ENCODE results near the gene CASP7. TPM values are rescaled to one million over a fixed set of nuclear protein-coding genes. Genes with fewer than 3 reads are reported as not detected.

CASP7 gene
- total and polyA plus RNA-seq, 2 of the 8 experiments (the other 6 are each of a cell fraction or from before 2014, with no cell fraction given), result 2.3 to 4.1 TPM

GRCh38 chr10:113765910-113766309 is 86.2 kb downstream of the CASP7 start:
- DNase-seq (ENCODE audit: low read depth in 1 of 2, low spot score in 2 of 2) (no peak), FAIRE-seq (no peak)
- Histone ChIP-seq H3K9ac (replicated peaks in 1 of 4; ENCODE audit: extremely low read depth in 1 of 4, low read depth in 3 of 4, low read length in 3 of 4) (no peak overlapping the region), H3K23ac (ENCODE audit: insufficient read length) (no peak overlapping the region), H3K9me3 (ENCODE audit: insufficient read depth in 2 of 2, low read depth in 1 of 2, low read length in 1 of 2) (peaks cover 0 to 6% of the 10 kb centered on the region in 2 experiments; a peak in 1 of 4 replicates), H3K4me3 (ENCODE audit: extremely low read depth in 1 of 4, insufficient read depth in 2 of 4, low read depth in 3 of 4, low read length in 4 of 4) (no peak overlapping the region), H3K14ac (ENCODE audit: insufficient read length) (no peak overlapping the region), H3K79me2 (ENCODE audit: control insufficient read depth in 1 of 2, insufficient read depth in 2 of 2, low read length in 2 of 2) (no peaks in the 10 kb centered on the region), H3K4ac (replicated peaks; ENCODE audit: insufficient read length, low read depth, low read length) (no peak overlapping the region), H4K8ac (ENCODE audit: extremely low read depth, insufficient read depth, low read length) (no peak overlapping the region), H2AFZ (ENCODE audit: low read length) (no peak overlapping the region), H2BK5ac (ENCODE audit: low read depth, low read length) (no peak overlapping the region), H3K36me3 (ENCODE audit: control insufficient read depth in 2 of 4, insufficient read depth in 4 of 4, low read length in 3 of 4) (no peaks in the 10 kb centered on the region), H3K27me3 (replicated peaks in 1 of 4; ENCODE audit: control insufficient read depth in 3 of 4, extremely low read depth in 1 of 4, insufficient read depth in 3 of 4, low read length in 3 of 4) (no peaks in the 10 kb centered on the region), H2BK20ac (ENCODE audit: low read length) (no peak overlapping the region), H3K79me1 (ENCODE audit: low read depth, low read length) (no peaks in the 10 kb centered on the region), H2AK5ac (ENCODE audit: low read depth, low read length) (no peak overlapping the region), H4K5ac (ENCODE audit: insufficient read length, low read depth, low read length) (no peak overlapping the region), H3K18ac (ENCODE audit: extremely low read depth, low read length) (no peak overlapping the region), H2BK12ac (ENCODE audit: low read depth, low read length) (no peak overlapping the region), H2BK120ac (replicated peaks; ENCODE audit: low read depth, low read length) (no peak overlapping the region), H3K4me1 (replicated peaks in 1 of 4; ENCODE audit: control insufficient read depth in 3 of 4, insufficient read depth in 4 of 4, low read length in 3 of 4) (no peaks in the 10 kb centered on the region), H3K4me2 (ENCODE audit: insufficient read depth in 1 of 2, low read depth in 2 of 2, low read length in 2 of 2) (no peak overlapping the region), H3K27ac (ENCODE audit: low read depth, low read length) (no peak overlapping the region), H4K20me1 (replicated peaks in 1 of 2; ENCODE audit: control insufficient read depth in 1 of 2, insufficient read depth in 2 of 2, low read length in 2 of 2) (no peaks in the 10 kb centered on the region), H4K91ac (replicated peaks; ENCODE audit: insufficient read length, low read length) (no peak overlapping the region), H3K23me2 (ENCODE audit: low read depth, low read length) (no peaks in the 10 kb centered on the region), H3K56ac (replicated peaks; ENCODE audit: insufficient read length, low read depth, low read length) (no peak overlapping the region), H2BK15ac (ENCODE audit: low read length) (no peak overlapping the region)
- ChIA-PET CTCF (ENCODE audit: partially characterized antibody) (interaction anchor here (0.8 to 1.3 kb wide), 4 partner anchors 9 to 60 kb away, joined by 3 to 4 read pairs (median 4); no protein-coding TSS in a partner anchor), POLR2A (ENCODE audit: partially characterized antibody) (no interaction called here)
- 90% methylated on average over 3 of the region's 3 CpGs; no CpG with 5 or more reads in 1 of the 2 experiments for WGBS, 2 experiments (ENCODE audit: extremely low coverage in 1 of 2, insufficient coverage in 1 of 2, insufficient read length in 1 of 2, insufficient replicate concordance in 2 of 2, low coverage in 1 of 2, low lambda C conversion rate in 2 of 2, missing lambda C conversion rate in 1 of 2)
- TF ChIP-seq CHD1 (IDR thresholded peaks at IDR 0.05; ENCODE audit: low read depth, low read length) (no peak), TAF7 (optimal IDR thresholded peaks at IDR 0.05; ENCODE audit: borderline replicate concordance, low read depth, low read length) (no peak), CBX8 (IDR thresholded peaks at IDR 0.05; ENCODE audit: borderline replicate concordance, low read depth, low read length) (no peak), CHD2 (IDR thresholded peaks at IDR 0.05; ENCODE audit: low read length) (no peak), TEAD4 (IDR thresholded peaks at IDR 0.05; ENCODE audit: low read depth, low read length) (no peak), HDAC2 (IDR thresholded peaks at IDR 0.05; ENCODE audit: borderline replicate concordance in 1 of 2, low read depth in 2 of 2, low read length in 2 of 2) (no peak), NRF1 (IDR thresholded peaks at IDR 0.05; ENCODE audit: low read depth, low read length) (no peak), SIRT6 (IDR thresholded peaks at IDR 0.05; ENCODE audit: low read length) (no peak)
- TF ChIP-seq, protein P1, sequence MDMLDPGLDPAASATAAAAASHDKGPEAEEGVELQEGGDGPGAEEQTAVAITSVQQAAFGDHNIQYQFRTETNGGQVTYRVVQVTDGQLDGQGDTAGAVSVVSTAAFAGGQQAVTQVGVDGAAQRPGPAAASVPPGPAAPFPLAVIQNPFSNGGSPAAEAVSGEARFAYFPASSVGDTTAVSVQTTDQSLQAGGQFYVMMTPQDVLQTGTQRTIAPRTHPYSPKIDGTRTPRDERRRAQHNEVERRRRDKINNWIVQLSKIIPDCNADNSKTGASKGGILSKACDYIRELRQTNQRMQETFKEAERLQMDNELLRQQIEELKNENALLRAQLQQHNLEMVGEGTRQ (IDR thresholded peaks at IDR 0.05; ENCODE audit: low read length), result no peak
